GM23248 (cell line): ENCODE results near the gene PCDHA1. TPM values are rescaled to one million over a fixed set of nuclear protein-coding genes. Genes with fewer than 3 reads are reported as not detected.

Experiments used
- DNase-seq: peaks from one replicate; pipeline ENCODE4 v3.0.0-alpha.2; 2015
- H2AFZ ChIP-seq: fragments of 200-600 bp; sonication (generic); 2 replicates; pipeline ENCODE4 v1.6.1; 2016; ENCODE audit warnings: antibody characterized with exemption
- H3F3A ChIP-seq: fragments of 200-600 bp; sonication (generic); 2 replicates; pipeline ENCODE4 v1.6.1; 2016; ENCODE audit warnings: mild to moderate bottlenecking, antibody characterized with exemption, mixed run types; ENCODE audit not compliant: insufficient read depth
- H3K27ac ChIP-seq: fragments of 200-600 bp; sonication (generic); 2 replicates; pipeline ENCODE4 v1.5.1; 2016; ENCODE audit warnings: mild to moderate bottlenecking
- H3K27me3 ChIP-seq: fragments of 200-600 bp; sonication (generic); replicated peaks from 2 replicates; pipeline ENCODE4 v1.6.1; 2016; ENCODE audit warnings: mild to moderate bottlenecking; ENCODE audit not compliant: insufficient read depth
- H3K36me3 ChIP-seq: fragments of 200-600 bp; sonication (generic); 2 replicates; pipeline ENCODE4 v1.6.1; 2016; ENCODE audit warnings: low read depth, mild to moderate bottlenecking
- H3K4me1 ChIP-seq: fragments of 200-600 bp; sonication (generic); 2 replicates; pipeline ENCODE4 v1.6.1; 2016; ENCODE audit warnings: mild to moderate bottlenecking; ENCODE audit not compliant: insufficient read depth
- H3K4me2 ChIP-seq: fragments of 200-600 bp; sonication (generic); one replicate; pipeline ENCODE4 v1.6.1; 2016; ENCODE audit warnings: mild to moderate bottlenecking; ENCODE audit not compliant: unreplicated experiment
- H3K4me3 ChIP-seq: fragments of 200-600 bp; sonication (generic); 2 replicates; pipeline ENCODE4 v1.5.1; 2016; ENCODE audit warnings: mild to moderate bottlenecking
- H3K79me2 ChIP-seq: fragments of 200-600 bp; sonication (generic); 2 replicates; pipeline ENCODE4 v1.6.1; 2016; ENCODE audit warnings: mild to moderate bottlenecking; ENCODE audit not compliant: insufficient read depth
- H3K9ac ChIP-seq: fragments of 200-600 bp; sonication (generic); 2 replicates; pipeline ENCODE4 v1.6.1; 2016; ENCODE audit warnings: mild to moderate bottlenecking
- H3K9me2 ChIP-seq: fragments of 200-600 bp; sonication (generic); 2 replicates; pipeline ENCODE4 v1.6.1; 2016; ENCODE audit warnings: mixed run types, mild to moderate bottlenecking, moderate library complexity; ENCODE audit not compliant: insufficient read depth
- H3K9me3 ChIP-seq: fragments of 200-600 bp; sonication (generic); one replicate; pipeline ENCODE4 v1.6.1; 2017; ENCODE audit warnings: low read depth
- H4K20me1 ChIP-seq: fragments of 200-600 bp; sonication (generic); 2 replicates; pipeline ENCODE4 v1.6.0; 2016; ENCODE audit not compliant: insufficient read depth
- EZH2 ChIP-seq: fragments of 200-600 bp; sonication (generic); IDR thresholded peaks from 2 replicates; pipeline ENCODE4 v1.6.1; 2018; ENCODE audit warnings: antibody characterized with exemption, mild to moderate bottlenecking; ENCODE audit not compliant: insufficient read depth, poor library complexity, severe bottlenecking
- EZH2phosphoT487 ChIP-seq: fragments of 200-600 bp; sonication (generic); IDR thresholded peaks from 2 replicates; pipeline ENCODE4 v1.6.1; 2018; ENCODE audit warnings: antibody characterized with exemption, moderate library complexity, mild to moderate bottlenecking, low read depth; ENCODE audit not compliant: insufficient read depth
- WGBS, 2 experiments: methylation state at CpG; one replicate each; pipeline ENCODE4 v1.1.6; 2015 to 2017; ENCODE audit warnings: low lambda C conversion rate in 2 of 2, low coverage in 1 of 2; ENCODE audit errors: missing lambda C conversion rate in 2 of 2; 5-methylcytosine and 5-hydroxymethylcytosine counted together
- in situ Hi-C: fragments of 300-500 bp; cut with MboI; formaldehyde crosslinking; loops from 2 replicates; pipeline ENCODE4 v1.15.0; 2020
- polyA plus RNA-seq: library from polyadenylated mRNA; unstranded; fragments of >200 nt; fragmentation: Nextera tagmentation; extraction: Ambion mirVana; gene quantifications from 2 replicates; pipeline ENCODE4 v1.2.1, GENCODE V29; 2016
- total RNA-seq: library from RNA; depleted of rRNA; stranded (reverse); fragments of >200 nt; shearing (Covaris generic); gene quantifications from 2 replicates; pipeline ENCODE4 v1.2.3, GENCODE V29; 2014

The PCDHA1 gene
- total and polyA plus RNA-seq, 2 experiments from 2014 or later, result not detected

DNA sequence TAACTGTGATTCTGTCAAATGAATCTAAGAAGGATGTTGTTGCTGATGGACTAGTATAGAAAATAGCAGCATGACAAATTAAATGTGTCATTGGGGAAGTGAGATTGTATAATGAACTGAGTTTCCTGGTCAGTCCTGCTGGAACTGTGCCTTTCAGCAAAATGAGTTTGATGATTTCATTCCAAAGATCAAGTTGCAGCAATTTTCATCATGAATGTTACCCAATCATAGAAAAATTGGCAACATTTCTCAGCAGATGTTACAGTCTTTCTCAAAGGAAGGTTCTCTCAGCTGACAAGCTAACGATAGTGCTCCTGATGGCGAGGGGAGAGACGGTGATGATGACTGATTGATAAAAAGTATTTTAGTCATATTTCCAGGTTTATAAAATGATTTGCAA lies 191.1 kb downstream of the PCDHA1 start:
- Histone ChIP-seq H3F3A (no peaks in the 10 kb centered on the region), H3K79me2 (no peaks in the 10 kb centered on the region), H3K4me3 (no peak overlapping the region), H3K9ac (no peak overlapping the region), H3K9me3 (no peaks in the 10 kb centered on the region), H3K4me1 (no peaks in the 10 kb centered on the region), H3K27ac (no peak overlapping the region), H3K9me2 (no peaks in the 10 kb centered on the region), H2AFZ (no peak overlapping the region), H3K27me3 (no peaks in the 10 kb centered on the region), H3K4me2 (no peak overlapping the region), H4K20me1 (no peaks in the 10 kb centered on the region), H3K36me3 (no peaks in the 10 kb centered on the region)
- 0 to 3% methylated on average over 3 of the region's 3 CpGs for WGBS, 2 experiments
- DNase-seq, result peak; percentile 29
- in situ Hi-C loops, result no loop called here
- TF ChIP-seq EZH2, result no peak
- TF ChIP-seq EZH2phosphoT487, result no peak

DNA sequence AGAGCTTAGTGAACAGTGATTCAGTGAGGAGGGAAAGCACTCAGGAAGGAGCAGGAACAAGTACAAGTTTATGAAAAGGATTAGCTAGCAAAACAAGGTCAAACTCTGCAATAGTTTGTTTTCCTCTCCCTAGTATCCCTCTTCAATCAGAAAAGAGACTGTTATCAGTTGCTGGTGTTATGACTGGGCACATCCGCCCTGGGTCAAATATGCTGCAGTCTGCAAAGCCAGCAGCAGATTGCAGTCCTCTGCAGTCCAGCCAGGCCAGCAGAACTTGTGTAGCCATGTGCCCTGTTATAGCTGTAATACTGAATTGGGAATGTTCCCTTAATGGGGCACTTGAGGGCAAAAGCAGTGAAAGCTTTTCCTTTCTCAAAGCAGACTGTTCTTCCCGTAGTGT lies 192.3 kb downstream of the PCDHA1 start:
- Histone ChIP-seq H4K20me1 (no peaks in the 10 kb centered on the region), H3K4me1 (no peaks in the 10 kb centered on the region), H3K27ac (no peak overlapping the region), H3K79me2 (no peaks in the 10 kb centered on the region), H3K27me3 (no peaks in the 10 kb centered on the region), H3K9me3 (no peaks in the 10 kb centered on the region), H3K9ac (no peak overlapping the region), H3K4me2 (no peak overlapping the region), H3K9me2 (no peaks in the 10 kb centered on the region), H3K36me3 (no peaks in the 10 kb centered on the region), H2AFZ (no peak overlapping the region), H3K4me3 (no peak overlapping the region), H3F3A (no peaks in the 10 kb centered on the region)
- TF ChIP-seq EZH2, result no peak
- no peak for TF ChIP-seq EZH2phosphoT487
- in situ Hi-C loops, result no loop called here
- WGBS, 2 experiments, result 15 to 38% methylated on average over 2 of the region's 2 CpGs
- DNase-seq, result no peak

DNA sequence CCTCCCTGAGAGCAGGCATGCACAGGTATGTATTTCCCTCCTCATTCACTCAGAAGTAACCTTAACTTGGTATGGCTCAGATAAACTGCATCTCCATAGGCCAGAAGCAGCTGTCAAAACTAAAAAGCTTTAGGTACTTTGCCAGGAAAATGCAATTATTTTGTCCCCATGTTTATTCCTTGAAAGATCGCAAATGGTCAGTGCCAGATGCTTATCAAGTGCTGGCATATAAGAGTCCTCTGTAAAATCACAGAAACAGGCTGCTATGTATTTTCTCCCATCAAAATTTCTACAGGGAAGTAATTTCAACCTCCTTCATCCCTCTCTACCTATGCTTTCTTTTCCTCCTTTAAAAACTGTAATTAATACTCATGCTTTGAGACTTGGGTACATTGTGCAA lies 193.0 kb downstream of the PCDHA1 start:
- Histone ChIP-seq H3K4me3 (no peak overlapping the region), H4K20me1 (no peaks in the 10 kb centered on the region), H3F3A (no peaks in the 10 kb centered on the region), H3K4me1 (no peaks in the 10 kb centered on the region), H3K27me3 (no peaks in the 10 kb centered on the region), H3K9me3 (no peaks in the 10 kb centered on the region), H3K9ac (no peak overlapping the region), H3K4me2 (no peak overlapping the region), H3K36me3 (no peaks in the 10 kb centered on the region), H3K79me2 (no peaks in the 10 kb centered on the region), H3K9me2 (no peaks in the 10 kb centered on the region), H3K27ac (no peak overlapping the region), H2AFZ (no peak overlapping the region)
- in situ Hi-C loops, result no loop called here
- no peak for DNase-seq
- TF ChIP-seq EZH2, result no peak
- TF ChIP-seq EZH2phosphoT487, result no peak
- WGBS, 2 experiments, result 43 to 53% methylated on average over 1 of the region's 1 CpG

DNA sequence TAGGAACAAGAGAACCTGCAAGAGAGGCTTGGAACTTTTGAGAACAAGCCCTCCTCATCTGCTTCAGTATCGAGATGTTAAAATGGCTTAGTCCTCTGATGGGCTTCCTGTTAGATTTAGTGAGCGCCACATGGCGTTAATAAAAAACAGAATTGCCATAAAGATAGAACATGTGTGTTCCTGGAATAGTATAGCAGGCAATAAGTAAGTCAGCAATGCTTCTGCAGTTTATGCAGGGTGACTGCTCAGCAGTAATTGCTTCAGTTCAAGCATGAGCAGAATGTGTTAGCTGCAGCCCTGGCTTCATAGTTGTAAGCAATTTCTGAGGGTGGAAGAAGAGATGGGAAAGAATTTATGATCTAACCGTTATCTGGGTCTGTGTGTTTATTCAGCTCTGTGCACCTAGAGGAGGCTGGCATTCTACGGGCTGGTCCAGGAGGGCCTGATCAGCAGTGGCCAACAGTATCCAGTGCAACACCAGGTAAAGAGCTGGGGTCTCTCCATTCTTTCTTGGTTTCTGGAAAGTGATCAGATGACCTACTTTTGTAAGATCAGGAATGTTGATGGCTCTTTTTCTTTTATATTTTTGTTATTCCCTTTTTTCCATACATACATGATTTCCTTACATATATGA lies 196.3 kb downstream of the PCDHA1 start:
- Histone ChIP-seq H3K79me2 (no peaks in the 10 kb centered on the region), H3K9ac (no peak overlapping the region), H3K27me3 (no peaks in the 10 kb centered on the region), H3K4me3 (no peak overlapping the region), H4K20me1 (no peaks in the 10 kb centered on the region), H3F3A (no peaks in the 10 kb centered on the region), H3K9me3 (no peaks in the 10 kb centered on the region), H2AFZ (no peak overlapping the region), H3K9me2 (no peaks in the 10 kb centered on the region), H3K4me1 (no peaks in the 10 kb centered on the region), H3K36me3 (no peaks in the 10 kb centered on the region), H3K4me2 (no peak overlapping the region), H3K27ac (no peak overlapping the region)
- in situ Hi-C loops, result no loop called here
- TF ChIP-seq EZH2phosphoT487 (no peak), EZH2 (no peak)
- WGBS, 2 experiments, result 7% methylated on average over 5 of the region's 5 CpGs
- no peak for DNase-seq

DNA sequence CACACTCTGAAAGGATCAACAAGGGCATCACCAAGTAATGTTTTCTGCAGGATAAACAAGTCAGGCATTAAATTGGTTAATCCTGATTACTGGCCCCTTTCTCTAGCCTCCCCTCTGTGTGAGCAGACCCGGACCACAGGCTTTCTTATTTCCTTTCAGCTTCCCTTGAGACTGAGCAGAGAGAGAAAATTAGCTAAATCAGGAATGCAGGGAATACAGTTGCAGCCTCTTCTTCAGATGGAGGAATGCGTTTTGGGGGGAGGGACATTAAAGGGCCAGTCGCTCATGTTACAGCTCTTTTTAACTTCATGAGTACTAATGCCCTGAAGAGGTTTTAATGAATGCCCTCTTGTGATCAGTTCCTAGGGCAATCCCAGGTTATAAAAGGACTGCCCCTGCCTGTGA lies 200.2 kb downstream of the PCDHA1 start:
- no peak overlapping the region for H2AFZ ChIP-seq
- DNase-seq, result no peak
- no peaks in the 10 kb centered on the region for H3K36me3 ChIP-seq
- TF ChIP-seq EZH2 (no peak), EZH2phosphoT487 (no peak)
- no peaks in the 10 kb centered on the region for H4K20me1 ChIP-seq
- H3K4me3 ChIP-seq, result no peak overlapping the region
- H3K4me1 ChIP-seq, result no peaks in the 10 kb centered on the region
- H3K79me2 ChIP-seq, result no peaks in the 10 kb centered on the region
- H3K9me3 ChIP-seq, result no peaks in the 10 kb centered on the region
- H3F3A ChIP-seq, result no peaks in the 10 kb centered on the region
- in situ Hi-C loops, result no loop called here
- no peaks in the 10 kb centered on the region for H3K9me2 ChIP-seq
- H3K27me3 ChIP-seq, result no peaks in the 10 kb centered on the region
- H3K4me2 ChIP-seq, result no peak overlapping the region
- 9 to 19% methylated on average over 3 of the region's 3 CpGs for WGBS, 2 experiments
- no peak overlapping the region for H3K9ac ChIP-seq
- no peak overlapping the region for H3K27ac ChIP-seq
